Upper lobe of left lung (tissue), 4 donors: ENCODE data around the gene KCNK2.

ENCODE experiments used
- CTCF ChIP-seq, 6 experiments: fragments of 450-650 bp in 4 of 6; fragments of 200-600 bp in 2 of 6; sonication (generic) in 2 of 6; IDR thresholded peaks; one replicate each; pipeline ENCODE4 v1.5.1; 2016 to 2019; ENCODE audit warnings: antibody characterized with exemption in 6 of 6
- EP300 ChIP-seq, 4 donors: sonication (generic); formaldehyde crosslinking; IDR thresholded peaks; one replicate each; pipeline ENCODE4 v1.5.1; 2017; ENCODE audit warnings: antibody characterized with exemption in 4 of 4, control low read depth in 2 of 4
- POLR2A ChIP-seq, 4 donors: fragments of 450-650 bp; IDR thresholded peaks; one replicate each; pipeline ENCODE4 v1.5.1; 2016 to 2017; ENCODE audit warnings: antibody characterized with exemption in 4 of 4, mild to moderate bottlenecking in 2 of 4

GRCh38 chr1:215262106-215262505 lies 179.6 kb downstream of the KCNK2 start:
- TF ChIP-seq CTCF (IDR thresholded peaks at IDR 0.05) (no peak), POLR2A (IDR thresholded peaks at IDR 0.05) (no peak), EP300 (IDR thresholded peaks at IDR 0.05) (no peak)
